ENCODE measurements around the gene FAM228A.
A peak's percentile ranks its signal among the peaks of the same experiment; 100 is the strongest.

The FAM228A gene

GRCh38 chr2:24176326-24176725 lies 1.5 kb downstream of the FAM228A start:
- H2BK120ac ChIP-seq (ENCODE audit: low read depth, low read length) = no peak overlapping the region
- no peak overlapping the region for H3K14ac ChIP-seq (ENCODE audit: low read length)
- peaks cover 0 to 11% (median 0%) of the 10 kb centered on the region in 3 experiments for H3K27me3 ChIP-seq (ENCODE audit: control insufficient read depth in 3 of 3, insufficient read depth in 3 of 3, low read depth in 1 of 3, low read length in 3 of 3)
- H2BK15ac ChIP-seq (ENCODE audit: low read length) = no peak overlapping the region
- no peak overlapping the region for H2AFZ ChIP-seq (ENCODE audit: low read length)
- no peak overlapping the region for H2BK12ac ChIP-seq (ENCODE audit: low read length)
- no peak overlapping the region for H3K27ac ChIP-seq (replicated peaks; ENCODE audit: low read length)
- no peak overlapping the region for H2BK5ac ChIP-seq (ENCODE audit: low read length)
- H4K91ac ChIP-seq (ENCODE audit: low read depth, low read length, poor library complexity) = no peak overlapping the region
- WGBS, 2 donors (ENCODE audit: extremely low coverage in 2 of 2, insufficient read length in 2 of 2, insufficient replicate concordance in 1 of 2) = no CpG with 5 or more reads among the region's 1 CpG
- no peaks in the 10 kb centered on the region for H3K79me1 ChIP-seq (ENCODE audit: low read depth, low read length)
- H4K8ac ChIP-seq (ENCODE audit: low read depth, low read length) = no peak overlapping the region
- H3K23ac ChIP-seq (ENCODE audit: low read depth, low read length, poor library complexity) = no peak overlapping the region
- no peaks in the 10 kb centered on the region for H3K9me3 ChIP-seq (replicated peaks in 1 of 2; ENCODE audit: control insufficient read depth in 2 of 2, insufficient read depth in 1 of 2, low read depth in 1 of 2, low read length in 2 of 2)
- DNase-seq (ENCODE audit: low spot score) = no peak
- no peaks in the 10 kb centered on the region for H3K4me1 ChIP-seq (ENCODE audit: control insufficient read depth in 2 of 2, insufficient read depth in 1 of 2, low read depth in 1 of 2, low read length in 2 of 2)
- H3K4ac ChIP-seq (ENCODE audit: low read length) = no peak overlapping the region
- no peak overlapping the region for H3K18ac ChIP-seq (ENCODE audit: low read length)
- no peak overlapping the region for H3K9ac ChIP-seq (ENCODE audit: low read depth, low read length, poor library complexity)
- H3K36me3 ChIP-seq (replicated peaks in 1 of 2; ENCODE audit: control insufficient read depth in 2 of 2, insufficient read depth in 2 of 2, low read length in 2 of 2) = no peaks in the 10 kb centered on the region
- no peak overlapping the region for H2AK5ac ChIP-seq (ENCODE audit: low read depth, low read length)
- no peak overlapping the region for H3K4me2 ChIP-seq (ENCODE audit: insufficient read depth, low read length, poor library complexity, severe bottlenecking)
- no peak overlapping the region for H3K4me3 ChIP-seq (ENCODE audit: low read length in 2 of 2)

GRCh38 chr2:24179683-24180082 lies 4.8 kb downstream of the FAM228A start:
- Histone ChIP-seq H3K27ac (replicated peaks; ENCODE audit: low read length) (no peak overlapping the region), H2AFZ (ENCODE audit: low read length) (no peak overlapping the region), H2BK120ac (ENCODE audit: low read depth, low read length) (no peak overlapping the region), H3K4me3 (ENCODE audit: low read length in 2 of 2) (no peak overlapping the region), H2BK5ac (ENCODE audit: low read length) (no peak overlapping the region), H3K4ac (ENCODE audit: low read length) (no peak overlapping the region), H3K79me1 (ENCODE audit: low read depth, low read length) (no peaks in the 10 kb centered on the region), H3K23ac (ENCODE audit: low read depth, low read length, poor library complexity) (no peak overlapping the region), H3K14ac (ENCODE audit: low read length) (no peak overlapping the region), H3K9me3 (replicated peaks in 1 of 2; ENCODE audit: control insufficient read depth in 2 of 2, insufficient read depth in 1 of 2, low read depth in 1 of 2, low read length in 2 of 2) (no peaks in the 10 kb centered on the region), H3K9ac (ENCODE audit: low read depth, low read length, poor library complexity) (no peak overlapping the region), H2BK12ac (ENCODE audit: low read length) (no peak overlapping the region), H3K27me3 (ENCODE audit: control insufficient read depth in 3 of 3, insufficient read depth in 3 of 3, low read depth in 1 of 3, low read length in 3 of 3) (peaks cover 0 to 11% (median 0%) of the 10 kb centered on the region in 3 experiments), H3K4me1 (ENCODE audit: control insufficient read depth in 2 of 2, insufficient read depth in 1 of 2, low read depth in 1 of 2, low read length in 2 of 2) (peaks cover 7 to 9% of the 10 kb centered on the region in 2 donors), H2BK15ac (ENCODE audit: low read length) (no peak overlapping the region), H3K18ac (ENCODE audit: low read length) (no peak overlapping the region), H2AK5ac (ENCODE audit: low read depth, low read length) (no peak overlapping the region), H4K8ac (ENCODE audit: low read depth, low read length) (no peak overlapping the region), H3K36me3 (replicated peaks in 1 of 2; ENCODE audit: control insufficient read depth in 2 of 2, insufficient read depth in 2 of 2, low read length in 2 of 2) (no peaks in the 10 kb centered on the region), H4K91ac (ENCODE audit: low read depth, low read length, poor library complexity) (no peak overlapping the region), H3K4me2 (ENCODE audit: insufficient read depth, low read length, poor library complexity, severe bottlenecking) (no peak overlapping the region)
- DNase-seq (ENCODE audit: low spot score) = no peak

- no peaks in the 10 kb centered on the region for H3K9me3 ChIP-seq (replicated peaks in 1 of 2; ENCODE audit: control insufficient read depth in 2 of 2, insufficient read depth in 1 of 2, low read depth in 1 of 2, low read length in 2 of 2)
- H3K4me3 ChIP-seq (ENCODE audit: low read length in 2 of 2) = no peak overlapping the region
- H2AFZ ChIP-seq (ENCODE audit: low read length) = peak overlapping the region; percentile 61
- no peak overlapping the region for H2AK5ac ChIP-seq (ENCODE audit: low read depth, low read length)
- no peak overlapping the region for H3K23ac ChIP-seq (ENCODE audit: low read depth, low read length, poor library complexity)
- no peak overlapping the region for H2BK5ac ChIP-seq (ENCODE audit: low read length)
- H4K91ac ChIP-seq (ENCODE audit: low read depth, low read length, poor library complexity) = no peak overlapping the region
- no peak overlapping the region for H3K18ac ChIP-seq (ENCODE audit: low read length)
- WGBS, 2 donors (ENCODE audit: extremely low coverage in 2 of 2, insufficient read length in 2 of 2, insufficient replicate concordance in 1 of 2) = no CpG with 5 or more reads among the region's 6 CpGs
- H2BK15ac ChIP-seq (ENCODE audit: low read length) = no peak overlapping the region
- no peak overlapping the region for H3K27ac ChIP-seq (replicated peaks; ENCODE audit: low read length)
- H3K4ac ChIP-seq (ENCODE audit: low read length) = no peak overlapping the region
- peaks cover 0 to 11% (median 0%) of the 10 kb centered on the region in 3 experiments for H3K27me3 ChIP-seq (ENCODE audit: control insufficient read depth in 3 of 3, insufficient read depth in 3 of 3, low read depth in 1 of 3, low read length in 3 of 3)
- no peak overlapping the region for H3K4me2 ChIP-seq (ENCODE audit: insufficient read depth, low read length, poor library complexity, severe bottlenecking)
- H3K14ac ChIP-seq (ENCODE audit: low read length) = no peak overlapping the region
- no peak for DNase-seq (ENCODE audit: low spot score)
- H3K36me3 ChIP-seq (replicated peaks in 1 of 2; ENCODE audit: control insufficient read depth in 2 of 2, insufficient read depth in 2 of 2, low read length in 2 of 2) = no peaks in the 10 kb centered on the region
- no peak overlapping the region for H4K8ac ChIP-seq (ENCODE audit: low read depth, low read length)
- H2BK120ac ChIP-seq (ENCODE audit: low read depth, low read length) = no peak overlapping the region
- H2BK12ac ChIP-seq (ENCODE audit: low read length) = no peak overlapping the region
- no peaks in the 10 kb centered on the region for H3K79me1 ChIP-seq (ENCODE audit: low read depth, low read length)
- H3K9ac ChIP-seq (ENCODE audit: low read depth, low read length, poor library complexity) = no peak overlapping the region
- H3K4me1 ChIP-seq (ENCODE audit: control insufficient read depth in 2 of 2, insufficient read depth in 1 of 2, low read depth in 1 of 2, low read length in 2 of 2) = peaks cover 7 to 9% of the 10 kb centered on the region in 2 donors
These were observed 7.0 kb downstream of the FAM228A start for GRCh38 chr2:24181849-24182248.

- H3K36me3 ChIP-seq (replicated peaks in 1 of 2; ENCODE audit: control insufficient read depth in 2 of 2, insufficient read depth in 2 of 2, low read length in 2 of 2) = no peaks in the 10 kb centered on the region
- H3K9me3 ChIP-seq (replicated peaks in 1 of 2; ENCODE audit: control insufficient read depth in 2 of 2, insufficient read depth in 1 of 2, low read depth in 1 of 2, low read length in 2 of 2) = no peaks in the 10 kb centered on the region
- H3K4me1 ChIP-seq (ENCODE audit: control insufficient read depth in 2 of 2, insufficient read depth in 1 of 2, low read depth in 1 of 2, low read length in 2 of 2) = peaks cover 7 to 9% of the 10 kb centered on the region in 2 donors
- no peak for DNase-seq (ENCODE audit: low spot score)
- H2BK12ac ChIP-seq (ENCODE audit: low read length) = no peak overlapping the region
- no peak overlapping the region for H3K4ac ChIP-seq (ENCODE audit: low read length)
- no peak overlapping the region for H3K4me3 ChIP-seq (ENCODE audit: low read length in 2 of 2)
- WGBS, 2 donors (ENCODE audit: extremely low coverage in 2 of 2, insufficient read length in 2 of 2, insufficient replicate concordance in 1 of 2) = no CpG with 5 or more reads among the region's 7 CpGs
- no peak overlapping the region for H3K4me2 ChIP-seq (ENCODE audit: insufficient read depth, low read length, poor library complexity, severe bottlenecking)
- H3K14ac ChIP-seq (ENCODE audit: low read length) = no peak overlapping the region
- no peak overlapping the region for H2AK5ac ChIP-seq (ENCODE audit: low read depth, low read length)
- H2BK15ac ChIP-seq (ENCODE audit: low read length) = no peak overlapping the region
- peaks cover 0 to 8% (median 0%) of the 10 kb centered on the region in 3 experiments for H3K27me3 ChIP-seq (ENCODE audit: control insufficient read depth in 3 of 3, insufficient read depth in 3 of 3, low read depth in 1 of 3, low read length in 3 of 3)
- H3K23ac ChIP-seq (ENCODE audit: low read depth, low read length, poor library complexity) = no peak overlapping the region
- no peak overlapping the region for H2BK120ac ChIP-seq (ENCODE audit: low read depth, low read length)
- no peak overlapping the region for H4K8ac ChIP-seq (ENCODE audit: low read depth, low read length)
- H4K91ac ChIP-seq (ENCODE audit: low read depth, low read length, poor library complexity) = no peak overlapping the region
- H3K9ac ChIP-seq (ENCODE audit: low read depth, low read length, poor library complexity) = no peak overlapping the region
- H2AFZ ChIP-seq (ENCODE audit: low read length) = peak overlapping the region; percentile 61
- no peak overlapping the region for H2BK5ac ChIP-seq (ENCODE audit: low read length)
- no peaks in the 10 kb centered on the region for H3K79me1 ChIP-seq (ENCODE audit: low read depth, low read length)
- H3K27ac ChIP-seq (replicated peaks; ENCODE audit: low read length) = no peak overlapping the region
- no peak overlapping the region for H3K18ac ChIP-seq (ENCODE audit: low read length)
These were observed 7.7 kb downstream of the FAM228A start for GRCh38 chr2:24182507-24182906.
